ENCODE results near the gene MARCHF3. TPM values are rescaled to one million over a fixed set of nuclear protein-coding genes. Genes with fewer than 3 reads are reported as not detected.

MARCHF3 gene
- total RNA-seq, 1 experiment from 2014 or later, result 4.3 TPM

- in situ Hi-C loops (cut with HindIII; ENCODE audit: low pct_unique_long_range_greater_than_20kb, low sequenced_read_pairs), result no loop called here
- DNase-seq (ENCODE audit: low read depth, low spot score), result no peak
Observed at GRCh38 chr5:127002390-127002789, 28.0 kb downstream of the MARCHF3 start.

GRCh38 chr5:127001621-127002296, 28.6 kb downstream of the MARCHF3 start:
- DNase-seq (ENCODE audit: low read depth, low spot score), result no peak
- in situ Hi-C loops (cut with HindIII; ENCODE audit: low pct_unique_long_range_greater_than_20kb, low sequenced_read_pairs), result no loop called here

- DNase-seq (ENCODE audit: low read depth, low spot score), result peak; percentile 53
- in situ Hi-C loops (cut with HindIII; ENCODE audit: low pct_unique_long_range_greater_than_20kb, low sequenced_read_pairs), result no loop called here
Observed at GRCh38 chr5:126998895-126999570, 31.3 kb downstream of the MARCHF3 start.

- in situ Hi-C loops (cut with HindIII; ENCODE audit: low pct_unique_long_range_greater_than_20kb, low sequenced_read_pairs), result no loop called here
- no peak for DNase-seq (ENCODE audit: low read depth, low spot score)
Observed at GRCh38 chr5:126998201-126998631, 32.1 kb downstream of the MARCHF3 start.

- no peak for DNase-seq (ENCODE audit: low read depth, low spot score)
- in situ Hi-C loops (cut with HindIII; ENCODE audit: low pct_unique_long_range_greater_than_20kb, low sequenced_read_pairs), result no loop called here
Observed at GRCh38 chr5:126995689-126996088, 34.7 kb downstream of the MARCHF3 start.

- DNase-seq (ENCODE audit: low read depth, low spot score), result no peak
- in situ Hi-C loops (cut with HindIII; ENCODE audit: low pct_unique_long_range_greater_than_20kb, low sequenced_read_pairs), result no loop called here
Observed at GRCh38 chr5:126995039-126995438, 35.3 kb downstream of the MARCHF3 start.

GRCh38 chr5:126994485-126994884, 35.9 kb downstream of the MARCHF3 start:
- no peak for DNase-seq (ENCODE audit: low read depth, low spot score)
- in situ Hi-C loops (cut with HindIII; ENCODE audit: low pct_unique_long_range_greater_than_20kb, low sequenced_read_pairs), result no loop called here

GRCh38 chr5:126988021-126988569, 42.3 kb downstream of the MARCHF3 start:
- no peak for DNase-seq (ENCODE audit: low read depth, low spot score)
- in situ Hi-C loops (cut with HindIII; ENCODE audit: low pct_unique_long_range_greater_than_20kb, low sequenced_read_pairs), result no loop called here

GRCh38 chr5:126987271-126987899, 43.0 kb downstream of the MARCHF3 start:
- in situ Hi-C loops (cut with HindIII; ENCODE audit: low pct_unique_long_range_greater_than_20kb, low sequenced_read_pairs), result no loop called here
- no peak for DNase-seq (ENCODE audit: low read depth, low spot score)

- in situ Hi-C loops (cut with HindIII; ENCODE audit: low pct_unique_long_range_greater_than_20kb, low sequenced_read_pairs), result no loop called here
- DNase-seq (ENCODE audit: low read depth, low spot score), result no peak
Observed at GRCh38 chr5:126984632-126985031, 45.7 kb downstream of the MARCHF3 start.

GRCh38 chr5:126983874-126984266, 46.5 kb downstream of the MARCHF3 start:
- DNase-seq (ENCODE audit: low read depth, low spot score), result no peak
- in situ Hi-C loops (cut with HindIII; ENCODE audit: low pct_unique_long_range_greater_than_20kb, low sequenced_read_pairs), result no loop called here

- DNase-seq (ENCODE audit: low read depth, low spot score), result no peak
- in situ Hi-C loops (cut with HindIII; ENCODE audit: low pct_unique_long_range_greater_than_20kb, low sequenced_read_pairs), result no loop called here
Observed at GRCh38 chr5:126982926-126983873, 47.2 kb downstream of the MARCHF3 start.

GRCh38 chr5:126982202-126982601, 48.2 kb downstream of the MARCHF3 start:
- DNase-seq (ENCODE audit: low read depth, low spot score), result no peak
- in situ Hi-C loops (cut with HindIII; ENCODE audit: low pct_unique_long_range_greater_than_20kb, low sequenced_read_pairs), result no loop called here

GRCh38 chr5:126981701-126982100, 48.7 kb downstream of the MARCHF3 start:
- DNase-seq (ENCODE audit: low read depth, low spot score), result no peak
- in situ Hi-C loops (cut with HindIII; ENCODE audit: low pct_unique_long_range_greater_than_20kb, low sequenced_read_pairs), result no loop called here

GRCh38 chr5:126981222-126981621, 49.1 kb downstream of the MARCHF3 start:
- DNase-seq (ENCODE audit: low read depth, low spot score), result no peak
- in situ Hi-C loops (cut with HindIII; ENCODE audit: low pct_unique_long_range_greater_than_20kb, low sequenced_read_pairs), result no loop called here

- in situ Hi-C loops (cut with HindIII; ENCODE audit: low pct_unique_long_range_greater_than_20kb, low sequenced_read_pairs), result no loop called here
- DNase-seq (ENCODE audit: low read depth, low spot score), result no peak
Observed at GRCh38 chr5:126978258-126978657, 52.1 kb downstream of the MARCHF3 start.

GRCh38 chr5:126976520-126977172, 53.7 kb downstream of the MARCHF3 start:
- no peak for DNase-seq (ENCODE audit: low read depth, low spot score)
- in situ Hi-C loops (cut with HindIII; ENCODE audit: low pct_unique_long_range_greater_than_20kb, low sequenced_read_pairs), result no loop called here
